NCI-H2171 treated with DMSO at 0.1 percent for 48 hours (cell line): ENCODE data around the gene AMER1.

Experiments used
- DNase-seq: peaks from one replicate; lab custom pipeline; 2025; lab: John Stamatoyannopoulos, UW

Gene AMER1

GRCh38 chrX:64184396-64184795 lies 21.1 kb downstream of the AMER1 start:
- no peak for DNase-seq

DNA sequence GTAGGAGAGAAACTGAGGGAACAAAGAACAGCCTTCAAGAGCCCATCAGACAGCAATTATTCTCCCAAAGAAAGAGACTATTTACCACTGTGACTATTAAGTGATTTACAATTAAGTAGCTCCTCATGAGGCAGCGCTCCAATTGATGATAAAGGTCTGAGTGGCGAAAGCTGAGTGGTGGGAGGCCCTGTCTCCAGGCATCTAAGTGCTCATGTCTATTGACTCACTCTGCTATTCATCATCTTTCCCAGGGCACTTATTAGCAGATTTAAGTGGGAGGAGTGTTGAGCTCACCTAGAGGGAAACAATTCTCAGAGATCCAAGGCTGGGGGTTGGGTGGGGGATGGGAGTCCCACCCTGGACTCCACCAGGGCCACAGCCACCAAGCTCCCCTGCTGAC lies 23.3 kb downstream of the AMER1 start:
- DNase-seq = no peak

- no peak for DNase-seq
Observed at GRCh38 chrX:64176876-64177275, 28.6 kb downstream of the AMER1 start.

GRCh38 chrX:64169988-64170387 lies 35.5 kb downstream of the AMER1 start:
- no peak for DNase-seq

- no peak for DNase-seq
Observed at GRCh38 chrX:64152857-64153256, 52.7 kb downstream of the AMER1 start.

DNA sequence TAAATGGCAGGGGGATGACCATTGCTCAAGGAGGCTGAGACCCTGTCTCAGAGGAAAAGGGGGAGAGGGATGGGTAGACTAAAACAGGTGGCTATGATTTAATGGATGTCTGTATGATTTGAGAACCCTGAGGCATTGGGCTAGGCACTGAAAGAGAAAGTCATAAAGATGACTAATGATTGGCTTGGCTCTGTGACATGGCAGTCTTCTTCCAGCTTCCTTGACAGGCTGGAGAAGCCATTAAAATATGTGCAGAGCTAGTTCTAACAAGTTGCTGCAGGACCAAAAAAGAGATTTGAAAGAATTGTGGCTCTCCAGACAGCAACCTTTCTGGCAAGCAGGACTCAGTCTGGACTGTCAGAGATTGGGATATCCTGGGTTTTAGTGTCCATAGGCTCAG lies 53.6 kb downstream of the AMER1 start:
- no peak for DNase-seq

GRCh38 chrX:64150775-64151174 lies 54.7 kb downstream of the AMER1 start:
- DNase-seq = no peak
